Measurements from ENCODE around the gene ZNF385C. TPM values are rescaled to one million over a fixed set of nuclear protein-coding genes. Genes with fewer than 3 reads are reported as not detected.
"Not testable (repeated sequence)": the region's sequence is repeated elsewhere in the genome, so short reads cannot be mapped to it uniquely, and the experiment has no call there.

ZNF385C gene
- total RNA-seq, 6 experiments from 2014 or later: 0.11 to 1.2 (median 0.11) TPM; not detected in 3

- no peaks in the 10 kb centered on the region for H3K9me3 ChIP-seq
- intact Hi-C loops (cut with DNase I): loop anchor here (5.0 to 10.0 kb wide), 2 partner anchors 60 to 92 kb away; partner anchors contain the start of gene CNP (in 2 of the 2)
- DNase-seq (no peak), ATAC-seq (no peak)
- peak overlapping the region; percentile 38 to 59 (median 56) for H3K27ac ChIP-seq
- H3K36me3 ChIP-seq: peaks cover 0 to 8% (median 4%) of the 10 kb centered on the region in 4 donors
- H3K4me3 ChIP-seq: no peak overlapping the region
- peaks cover 3 to 42% (median 20%) of the 10 kb centered on the region in 4 donors for H3K4me1 ChIP-seq
- 38% methylated on average over 4 of the region's 8 CpGs for WGBS (ENCODE audit: insufficient coverage, low coverage, low lambda C conversion rate, missing lambda C conversion rate)
- H3K27me3 ChIP-seq: no peaks in the 10 kb centered on the region
- TF ChIP-seq, protein P1, sequence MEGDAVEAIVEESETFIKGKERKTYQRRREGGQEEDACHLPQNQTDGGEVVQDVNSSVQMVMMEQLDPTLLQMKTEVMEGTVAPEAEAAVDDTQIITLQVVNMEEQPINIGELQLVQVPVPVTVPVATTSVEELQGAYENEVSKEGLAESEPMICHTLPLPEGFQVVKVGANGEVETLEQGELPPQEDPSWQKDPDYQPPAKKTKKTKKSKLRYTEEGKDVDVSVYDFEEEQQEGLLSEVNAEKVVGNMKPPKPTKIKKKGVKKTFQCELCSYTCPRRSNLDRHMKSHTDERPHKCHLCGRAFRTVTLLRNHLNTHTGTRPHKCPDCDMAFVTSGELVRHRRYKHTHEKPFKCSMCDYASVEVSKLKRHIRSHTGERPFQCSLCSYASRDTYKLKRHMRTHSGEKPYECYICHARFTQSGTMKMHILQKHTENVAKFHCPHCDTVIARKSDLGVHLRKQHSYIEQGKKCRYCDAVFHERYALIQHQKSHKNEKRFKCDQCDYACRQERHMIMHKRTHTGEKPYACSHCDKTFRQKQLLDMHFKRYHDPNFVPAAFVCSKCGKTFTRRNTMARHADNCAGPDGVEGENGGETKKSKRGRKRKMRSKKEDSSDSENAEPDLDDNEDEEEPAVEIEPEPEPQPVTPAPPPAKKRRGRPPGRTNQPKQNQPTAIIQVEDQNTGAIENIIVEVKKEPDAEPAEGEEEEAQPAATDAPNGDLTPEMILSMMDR (IDR thresholded peaks at IDR 0.05): no peak
- TF ChIP-seq POLR2A (IDR thresholded peaks at IDR 0.05): no peak
Measured at GRCh38 chr17:42025191-42025579, 73.1 kb downstream of the ZNF385C start.

GRCh38 chr17:42023524-42024349 lies 74.5 kb downstream of the ZNF385C start:
- peaks cover 0 to 8% (median 4%) of the 10 kb centered on the region in 4 donors for H3K36me3 ChIP-seq
- peaks cover 3 to 42% (median 20%) of the 10 kb centered on the region in 4 donors for H3K4me1 ChIP-seq
- H3K4me3 ChIP-seq: no peak overlapping the region
- H3K9me3 ChIP-seq: no peaks in the 10 kb centered on the region
- WGBS (ENCODE audit: insufficient coverage, low coverage, low lambda C conversion rate, missing lambda C conversion rate): 18% methylated on average over 6 of the region's 15 CpGs
- ATAC-seq (peak; percentile 9 to 45 (median 25)), DNase-seq (peak in 2 of 3 donors; percentile 65 to 71)
- intact Hi-C loops (cut with DNase I): loop anchor here (10.0 kb wide), 1 partner anchor 59 kb away; the partner anchor contains the start of gene CNP (in 2 of the 2)
- peak overlapping the region; percentile 26 to 59 (median 56) for H3K27ac ChIP-seq
- TF ChIP-seq, protein P1 (IDR thresholded peaks at IDR 0.05): no peak
- TF ChIP-seq POLR2A (IDR thresholded peaks at IDR 0.05): no peak
- no peaks in the 10 kb centered on the region for H3K27me3 ChIP-seq

DNA sequence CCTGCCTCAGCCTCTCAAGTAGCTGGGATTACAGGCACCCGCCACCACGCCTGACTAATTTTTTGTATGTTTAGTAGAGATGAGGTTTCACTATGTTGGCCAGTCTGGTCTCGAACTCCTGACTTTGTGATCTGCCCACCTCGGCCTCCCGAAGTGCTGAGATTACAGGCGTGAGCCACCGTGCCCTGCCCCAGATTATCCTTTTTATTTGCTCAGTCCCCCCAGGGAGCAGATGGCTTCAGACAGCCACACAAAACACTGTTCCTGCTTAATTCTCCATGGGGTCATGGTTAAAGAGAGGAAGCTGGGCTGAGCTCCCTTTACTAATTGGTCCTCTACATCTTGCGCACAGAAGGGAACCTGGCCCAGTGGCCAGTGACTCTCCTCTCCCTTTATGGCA lies 77.4 kb downstream of the ZNF385C start:
- not testable (repeated sequence) for H3K36me3 ChIP-seq, H3K27ac ChIP-seq, H3K9me3 ChIP-seq, ATAC-seq, H3K27me3 ChIP-seq, DNase-seq
- WGBS (ENCODE audit: insufficient coverage, low coverage, low lambda C conversion rate, missing lambda C conversion rate): 67% methylated on average over 7 of the region's 8 CpGs
- intact Hi-C loops (cut with DNase I): loop anchor here (10.0 kb wide), 1 partner anchor 56 kb away; the partner anchor contains the start of gene CNP (in 2 of the 2)
- Histone ChIP-seq H3K4me3 (peak overlapping the region; percentile 78 to 98 (median 97)), H3K4me1 (peaks cover 3 to 55% (median 23%) of the 10 kb centered on the region in 4 donors)

- WGBS (ENCODE audit: insufficient coverage, low coverage, low lambda C conversion rate, missing lambda C conversion rate): 9% methylated on average over 21 of the region's 49 CpGs
- intact Hi-C loops (cut with DNase I): loop anchor here (10.0 kb wide), 1 partner anchor 55 kb away; the partner anchor contains the start of gene CNP (in 2 of the 2)
- TF ChIP-seq, protein P1 (IDR thresholded peaks at IDR 0.05): peak; percentile 92 to 97 (median 94)
- peak; percentile 55 for TF ChIP-seq POLR2A (IDR thresholded peaks at IDR 0.05)
- H3K27ac ChIP-seq: peak within 1 kb of the TSS; percentile 68 to 86 (median 78)
- ATAC-seq (peak; percentile 75 to 83 (median 82)), DNase-seq (peak; percentile 94 to 97 (median 96))
- peaks cover under 1 to 60% (median 18%) of the 10 kb centered on the region in 4 donors for H3K4me1 ChIP-seq
- no peaks in the 10 kb centered on the region for H3K27me3 ChIP-seq
- no peaks in the 10 kb centered on the region for H3K9me3 ChIP-seq
- peaks cover 0 to 8% (median 4%) of the 10 kb centered on the region in 4 donors for H3K36me3 ChIP-seq
- peak within 1 kb of the TSS; percentile 78 to 98 (median 97) for H3K4me3 ChIP-seq
Measured at GRCh38 chr17:42019509-42020404, 78.5 kb downstream of the ZNF385C start, which contains the start of gene NKIRAS2. TSS of gene NKIRAS2 (plus strand) at chr17:42020090. CDS start at chr17:42021578, 1,488 bp downstream.
